HFFc6 (cell line): ENCODE data around the gene SOCS3. TPM values are rescaled to one million over a fixed set of nuclear protein-coding genes. Genes with fewer than 3 reads are reported as not detected.

Source experiments
- DNase-seq: peaks from one replicate; pipeline ENCODE4 v3.0.0-alpha.2; 2018
- H3K27ac Mint-ChIP-seq: 2 replicates; pipeline ENCODE4 v1.8.0; 2020; ENCODE audit warnings: mild to moderate bottlenecking, mixed read lengths
- H3K27me3 Mint-ChIP-seq: 2 replicates; pipeline ENCODE4 v1.8.0; 2021; ENCODE audit warnings: mild to moderate bottlenecking, moderate library complexity, mixed read lengths; ENCODE audit not compliant: insufficient read depth
- H3K36me3 Mint-ChIP-seq: 2 replicates; pipeline ENCODE4 v1.8.0; 2021; ENCODE audit warnings: low read depth, mixed read lengths
- H3K4me1 Mint-ChIP-seq: 2 replicates; pipeline ENCODE4 v1.8.0; 2020; ENCODE audit warnings: low read depth, mixed read lengths
- H3K4me3 Mint-ChIP-seq: 2 replicates; pipeline ENCODE4 v1.8.0; 2020; ENCODE audit warnings: mild to moderate bottlenecking, moderate library complexity, mixed read lengths
- H3K9me3 Mint-ChIP-seq: 2 replicates; pipeline ENCODE4 v1.8.0; 2020; ENCODE audit warnings: mild to moderate bottlenecking, mixed read lengths
- total RNA-seq, 6 experiments: library from RNA; stranded (reverse); fragmentation: NEBNext Ultra II Directional; extraction: Animal tissue kit (Norgen Biotek cat#: 25700); gene quantifications; 2 replicates in 1 of 6; 3 replicates in 5 of 6; pipeline ENCODE4 v1.2.3, GENCODE V29; 2021
- TF ChIP-seq, protein P1 (sequence below): fragments of 200-600 bp; sonication (generic); IDR thresholded peaks from 2 replicates; pipeline ENCODE4 v1.5.0; 2021; ENCODE audit warnings: antibody characterized with exemption, mild to moderate bottlenecking

SOCS3 gene
- total RNA-seq, 6 experiments from 2014 or later, result 27.4 to 37.2 (median 33.2) TPM

DNA sequence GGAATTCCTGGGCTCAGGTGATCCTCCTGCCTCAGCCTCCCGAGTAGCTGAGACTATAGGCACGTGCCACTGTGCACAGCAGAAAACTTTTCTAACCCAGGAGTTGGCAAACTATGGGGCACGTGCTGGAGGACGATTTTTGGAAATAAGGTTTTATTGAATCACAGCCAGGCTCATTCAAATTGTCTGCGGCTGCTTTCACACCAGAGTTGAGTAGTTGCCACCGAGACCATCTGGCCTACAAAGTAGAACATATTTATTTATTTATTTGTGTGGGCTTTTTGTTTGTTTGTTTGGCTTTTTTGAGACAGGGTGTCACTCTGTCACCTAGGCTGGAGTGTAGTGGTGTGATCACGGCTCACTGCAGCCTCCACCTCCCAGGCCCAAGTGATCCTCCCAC, 11.2 kb upstream of the SOCS3 start:
- no peaks in the 10 kb centered on the region for H3K36me3 Mint-ChIP-seq
- TF ChIP-seq, protein P1, sequence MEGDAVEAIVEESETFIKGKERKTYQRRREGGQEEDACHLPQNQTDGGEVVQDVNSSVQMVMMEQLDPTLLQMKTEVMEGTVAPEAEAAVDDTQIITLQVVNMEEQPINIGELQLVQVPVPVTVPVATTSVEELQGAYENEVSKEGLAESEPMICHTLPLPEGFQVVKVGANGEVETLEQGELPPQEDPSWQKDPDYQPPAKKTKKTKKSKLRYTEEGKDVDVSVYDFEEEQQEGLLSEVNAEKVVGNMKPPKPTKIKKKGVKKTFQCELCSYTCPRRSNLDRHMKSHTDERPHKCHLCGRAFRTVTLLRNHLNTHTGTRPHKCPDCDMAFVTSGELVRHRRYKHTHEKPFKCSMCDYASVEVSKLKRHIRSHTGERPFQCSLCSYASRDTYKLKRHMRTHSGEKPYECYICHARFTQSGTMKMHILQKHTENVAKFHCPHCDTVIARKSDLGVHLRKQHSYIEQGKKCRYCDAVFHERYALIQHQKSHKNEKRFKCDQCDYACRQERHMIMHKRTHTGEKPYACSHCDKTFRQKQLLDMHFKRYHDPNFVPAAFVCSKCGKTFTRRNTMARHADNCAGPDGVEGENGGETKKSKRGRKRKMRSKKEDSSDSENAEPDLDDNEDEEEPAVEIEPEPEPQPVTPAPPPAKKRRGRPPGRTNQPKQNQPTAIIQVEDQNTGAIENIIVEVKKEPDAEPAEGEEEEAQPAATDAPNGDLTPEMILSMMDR, result no peak
- DNase-seq, result no peak
- no peak overlapping the region for H3K4me3 Mint-ChIP-seq
- peaks cover 8% of the 10 kb centered on the region for H3K27me3 Mint-ChIP-seq
- H3K4me1 Mint-ChIP-seq, result peaks cover 38% of the 10 kb centered on the region
- no peak overlapping the region for H3K27ac Mint-ChIP-seq
- H3K9me3 Mint-ChIP-seq, result no peaks in the 10 kb centered on the region

- peaks cover 11% of the 10 kb centered on the region for H3K27me3 Mint-ChIP-seq
- no peak overlapping the region for H3K27ac Mint-ChIP-seq
- peaks cover 32% of the 10 kb centered on the region for H3K4me1 Mint-ChIP-seq
- H3K4me3 Mint-ChIP-seq, result no peak overlapping the region
- no peaks in the 10 kb centered on the region for H3K9me3 Mint-ChIP-seq
- H3K36me3 Mint-ChIP-seq, result no peaks in the 10 kb centered on the region
- TF ChIP-seq, protein P1, result no peak
- no peak for DNase-seq
Measured at GRCh38 chr17:78369791-78370381, 10.0 kb upstream of the SOCS3 start.

- H3K4me1 Mint-ChIP-seq, result peaks cover 23% of the 10 kb centered on the region
- DNase-seq, result no peak
- TF ChIP-seq, protein P1, result no peak
- no peak overlapping the region for H3K4me3 Mint-ChIP-seq
- H3K9me3 Mint-ChIP-seq, result no peaks in the 10 kb centered on the region
- H3K36me3 Mint-ChIP-seq, result no peaks in the 10 kb centered on the region
- no peak overlapping the region for H3K27ac Mint-ChIP-seq
- H3K27me3 Mint-ChIP-seq, result peaks cover 11% of the 10 kb centered on the region
Measured at GRCh38 chr17:78368854-78369495, 9.1 kb upstream of the SOCS3 start.

DNA sequence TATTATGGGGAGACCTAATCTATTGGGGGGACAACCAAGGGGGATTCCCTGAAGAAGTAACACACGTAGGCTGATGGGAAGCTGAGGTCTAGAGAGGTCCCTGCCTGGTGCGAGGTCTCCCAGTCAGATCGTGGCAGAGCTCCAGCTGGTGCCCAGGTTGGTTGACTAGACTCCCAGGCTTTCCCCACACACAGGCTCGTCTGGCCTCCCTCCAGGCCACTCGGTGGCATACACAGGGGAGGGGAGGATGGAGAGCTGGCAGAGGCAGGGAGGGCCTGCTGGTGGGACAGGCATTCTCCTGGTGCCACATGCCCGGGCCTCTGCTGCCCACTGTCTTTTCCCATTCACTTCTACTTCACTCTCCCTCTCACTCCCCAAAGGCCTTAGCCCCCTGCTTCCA, 8.5 kb upstream of the SOCS3 start:
- Mint-ChIP-seq H3K9me3 (no peaks in the 10 kb centered on the region), H3K4me1 (peaks cover 20% of the 10 kb centered on the region), H3K27me3 (peaks cover 11% of the 10 kb centered on the region), H3K36me3 (no peaks in the 10 kb centered on the region), H3K4me3 (no peak overlapping the region), H3K27ac (no peak overlapping the region)
- DNase-seq, result no peak
- TF ChIP-seq, protein P1, result no peak

DNA sequence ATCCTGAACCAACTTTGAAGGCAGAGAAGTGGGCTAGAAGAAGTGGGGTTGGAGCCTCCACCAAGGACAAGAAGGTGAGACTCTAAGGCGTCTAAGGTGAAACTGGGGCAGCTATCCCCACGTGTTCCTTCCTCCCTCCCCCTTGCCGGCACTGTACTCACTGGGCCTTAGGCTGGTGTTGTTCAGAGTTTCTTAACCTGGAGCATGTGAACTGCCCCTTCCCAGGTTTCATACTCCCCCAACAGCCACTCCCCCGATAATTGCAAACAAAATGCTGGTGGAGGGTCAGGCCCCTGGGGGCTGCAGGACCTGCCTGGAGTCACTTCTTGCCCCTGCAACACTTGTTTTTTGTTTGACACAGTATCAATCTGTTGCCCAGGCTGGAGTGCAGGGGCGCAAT, 7.3 kb upstream of the SOCS3 start:
- TF ChIP-seq, protein P1, result no peak
- no peak for DNase-seq
- H3K4me1 Mint-ChIP-seq, result peaks cover 9% of the 10 kb centered on the region; the same call in 1 of the 2 replicates
- no peaks in the 10 kb centered on the region for H3K36me3 Mint-ChIP-seq
- H3K27ac Mint-ChIP-seq, result no peak overlapping the region
- no peaks in the 10 kb centered on the region for H3K9me3 Mint-ChIP-seq
- H3K4me3 Mint-ChIP-seq, result no peak overlapping the region
- peaks cover 11% of the 10 kb centered on the region for H3K27me3 Mint-ChIP-seq
